HG03558 (cell line): ENCODE data around the gene TTC1.
A peak's percentile ranks its signal among the peaks of the same experiment; 100 is the strongest.

Experiments
- ATAC-seq: cut with Tn5 transposase; IDR thresholded peaks from one replicate; pipeline ENCODE4 v1.9.1; 2021; ENCODE audit warnings: moderate number of reproducible peaks; ENCODE audit not compliant: unreplicated experiment; ENCODE audit errors: extremely low read depth

Gene TTC1

GRCh38 chr5:160082614-160083500 is 73.9 kb downstream of the TTC1 start:
- ATAC-seq = no peak

GRCh38 chr5:160083501-160083900 is 74.6 kb downstream of the TTC1 start:
- no peak for ATAC-seq

DNA sequence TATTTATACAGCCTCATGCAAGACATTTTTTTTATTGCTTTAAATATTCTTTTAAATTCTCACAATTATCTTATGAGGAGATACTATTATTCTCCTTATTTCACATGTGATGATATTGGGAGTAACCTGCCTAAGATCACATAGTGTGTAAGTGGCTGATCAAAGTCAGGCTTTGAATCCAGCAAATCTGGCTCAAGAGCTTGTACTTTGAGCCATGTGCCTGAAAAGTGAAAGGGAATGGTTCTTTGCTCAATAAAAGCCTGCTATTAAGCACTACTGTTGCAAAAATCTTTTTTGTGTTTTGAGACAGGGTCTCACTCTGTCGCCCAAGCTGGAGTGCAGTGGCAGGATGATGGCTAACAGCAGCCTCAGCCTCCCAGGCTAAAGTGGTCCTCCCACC is 75.2 kb downstream of the TTC1 start:
- ATAC-seq = no peak

GRCh38 chr5:160087199-160087598 is 78.3 kb downstream of the TTC1 start:
- ATAC-seq = no peak

GRCh38 chr5:160088805-160089204 is 79.9 kb downstream of the TTC1 start:
- ATAC-seq = no peak

- no peak for ATAC-seq
These were observed 80.6 kb downstream of the TTC1 start for GRCh38 chr5:160089531-160089930.

- no peak for ATAC-seq
These were observed 81.1 kb downstream of the TTC1 start for GRCh38 chr5:160090059-160090458.

- no peak for ATAC-seq
These were observed 83.6 kb downstream of the TTC1 start for GRCh38 chr5:160092514-160092913.

DNA sequence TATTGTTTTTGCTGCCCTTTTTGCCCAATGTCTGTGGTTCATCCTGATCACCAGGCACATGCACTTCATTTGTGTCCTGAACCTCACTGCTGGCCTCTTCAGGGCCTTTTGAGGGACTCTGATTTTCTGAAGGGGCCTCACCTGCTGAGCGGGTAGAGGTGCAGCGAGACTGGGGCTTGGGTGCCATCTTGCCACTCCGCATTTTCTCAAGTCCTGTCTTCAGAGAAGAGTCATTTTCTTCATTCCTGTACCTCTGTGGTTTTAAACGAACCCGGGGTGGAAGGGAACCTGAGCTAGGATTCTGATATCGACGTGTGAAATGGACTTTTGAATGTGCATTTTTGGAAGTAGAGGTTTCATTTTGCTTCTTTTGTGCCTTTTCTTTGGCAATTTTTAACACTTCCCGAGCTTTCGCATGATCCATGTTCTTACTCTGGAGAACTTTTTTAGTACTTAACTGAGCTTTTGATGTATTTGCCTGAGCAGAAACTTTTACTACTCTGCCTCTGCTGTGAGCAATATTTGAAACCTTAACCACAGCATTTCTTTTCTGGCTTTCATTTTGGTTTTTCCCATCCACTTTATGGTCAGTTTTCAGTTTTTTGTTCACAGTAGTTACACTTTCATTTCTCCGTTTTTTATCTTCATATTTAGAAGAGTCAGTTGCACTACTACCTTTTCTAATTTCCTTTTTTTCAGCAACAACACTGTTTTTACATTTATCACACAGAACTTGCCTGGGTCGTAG is 84.2 kb downstream of the TTC1 start:
- ATAC-seq = peak; percentile 72

DNA sequence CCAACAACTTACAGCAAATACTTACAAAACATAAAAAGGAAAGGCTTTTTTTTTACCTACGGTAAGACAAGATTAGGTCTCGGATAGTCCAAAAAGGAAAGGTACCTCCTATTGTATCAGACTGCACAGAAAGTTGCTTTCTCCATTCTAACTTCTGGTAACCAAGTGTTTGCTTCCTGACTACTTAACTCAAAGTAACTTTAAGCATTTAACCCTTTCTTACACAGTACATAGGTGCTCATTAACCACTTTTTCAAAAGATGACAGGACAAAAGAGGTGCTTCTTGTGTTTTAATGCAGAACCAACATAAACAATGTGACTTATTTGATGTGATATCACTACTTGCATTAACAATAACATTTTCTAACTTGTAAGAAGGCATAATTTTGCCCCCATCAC is 87.2 kb downstream of the TTC1 start:
- ATAC-seq = no peak

GRCh38 chr5:160097991-160098390 is 89.1 kb downstream of the TTC1 start:
- no peak for ATAC-seq

DNA sequence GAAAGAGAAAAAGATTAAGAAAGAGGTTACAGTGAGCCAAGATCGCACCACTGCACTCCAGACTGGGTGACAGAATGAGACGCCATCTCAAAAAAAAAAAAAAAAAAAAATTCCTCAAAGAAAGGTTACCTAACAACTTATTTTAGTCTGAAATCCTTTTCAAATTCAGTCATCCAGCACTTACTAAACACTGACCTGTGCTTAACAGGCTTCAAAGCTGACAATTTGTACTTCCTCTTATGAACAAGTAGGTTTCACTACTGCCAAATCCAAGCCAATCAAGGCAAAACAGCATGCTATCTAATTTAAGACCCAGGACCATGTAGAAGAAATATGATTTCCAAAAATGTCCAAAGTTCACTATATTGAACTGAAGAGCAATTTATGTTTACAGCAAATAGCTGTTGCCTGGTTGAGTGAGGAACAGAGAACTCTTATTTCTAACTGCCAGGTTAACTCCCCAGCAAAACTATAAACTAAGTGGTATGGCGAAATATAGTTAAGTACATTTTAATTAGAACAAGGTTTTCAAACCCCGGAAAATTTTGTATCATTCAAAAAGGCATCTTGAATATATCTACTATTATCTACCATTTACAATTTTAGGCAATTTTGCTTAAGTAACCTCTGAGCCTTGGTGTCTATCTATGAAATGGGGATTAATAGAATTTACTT is 96.9 kb downstream of the TTC1 start:
- ATAC-seq = peak; percentile 87

GRCh38 chr5:160108124-160108523 is 99.2 kb downstream of the TTC1 start:
- ATAC-seq = no peak
